ENCODE data around the gene CNKSR2.

Gene CNKSR2

GRCh38 chrX:21691512-21692018, 317.3 kb downstream of the CNKSR2 start:
- no peak for DNase-seq

GRCh38 chrX:21698272-21698671, 324.1 kb downstream of the CNKSR2 start:
- DNase-seq: no peak

GRCh38 chrX:21699136-21699535, 324.9 kb downstream of the CNKSR2 start:
- DNase-seq: no peak

GRCh38 chrX:21700275-21700674, 326.1 kb downstream of the CNKSR2 start:
- no peak for DNase-seq

- no peak for DNase-seq
Observed at GRCh38 chrX:21700967-21701366, 326.7 kb downstream of the CNKSR2 start.

- DNase-seq: no peak
Observed at GRCh38 chrX:21702725-21703124, 328.5 kb downstream of the CNKSR2 start.

All from COR-L47 (cell line).